Right lobe of liver (tissue), 6 donors: ENCODE measurements around the gene KIAA0513. TPM values are rescaled to one million over a fixed set of nuclear protein-coding genes. Genes with fewer than 3 reads are reported as not detected.

Experiments used
- ATAC-seq, 4 donors: fragments of 200-7000 bp; cut with Tn5 transposase; one replicate each; pipeline ENCODE4 v1.9.1; 2020; ENCODE audit warnings: mild to moderate bottlenecking in 4 of 4, moderate library complexity in 4 of 4
- DNase-seq, 3 donors: peaks; one replicate each; pipeline ENCODE4 v3.0.0-alpha.2; 2020
- H3K27ac ChIP-seq, 3 donors: fragments of 200-600 bp; one replicate each; pipeline ENCODE4 v1.8.0; 2022
- H3K27me3 ChIP-seq, 2 donors: fragments of 200-600 bp; one replicate each; pipeline ENCODE4 v1.8.0; 2022
- H3K36me3 ChIP-seq, 4 donors: fragments of 200-600 bp; sonication (generic) in 1 of 4; one replicate each; pipeline versions ENCODE4 v1.5.1 to v1.8.0; 2017 to 2022; ENCODE audit warnings: control low read depth in 1 of 4
- H3K4me1 ChIP-seq, 4 donors: fragments of 200-600 bp; sonication (generic) in 1 of 4; one replicate each; pipeline versions ENCODE4 v1.5.1 to v1.8.0; 2017 to 2022; ENCODE audit warnings: control low read depth in 1 of 4
- H3K4me3 ChIP-seq, 3 donors: fragments of 200-600 bp; one replicate each; pipeline ENCODE4 v1.8.0; 2022
- H3K9me3 ChIP-seq, 4 donors: fragments of 200-600 bp; sonication (generic) in 1 of 4; one replicate each; pipeline versions ENCODE4 v1.5.1 to v1.8.0; 2017 to 2022; ENCODE audit warnings: control low read depth in 1 of 4
- CTCF ChIP-seq, 4 donors: fragments of 200-600 bp in 3 of 4; fragments of 450-650 bp in 1 of 4; IDR thresholded peaks; one replicate each; pipeline versions ENCODE4 v1.5.1 to v1.8.0; 2016 to 2022; ENCODE audit warnings: antibody characterized with exemption in 4 of 4, mild to moderate bottlenecking in 2 of 4
- POLR2A ChIP-seq: fragments of 450-650 bp; IDR thresholded peaks from one replicate; pipeline ENCODE4 v1.6.1; 2017; ENCODE audit warnings: antibody characterized with exemption, mild to moderate bottlenecking
- WGBS: methylation state at CpG from one replicate; pipeline ENCODE4 v1.1.6; 2018; ENCODE audit warnings: low coverage, low lambda C conversion rate; ENCODE audit not compliant: insufficient coverage; ENCODE audit errors: missing lambda C conversion rate; 5-methylcytosine and 5-hydroxymethylcytosine counted together
- intact Hi-C, 2 donors: fragments of 100-400 bp; cut with DNase I; formaldehyde crosslinking; loops; one replicate each; pipeline versions ENCODE4 v1.11.2 to v1.14.1; 2022
- total RNA-seq, 6 experiments: library from RNA; depleted of rRNA in 2 of 6; stranded (reverse); fragments of >200 nt in 2 of 6; fragmentation: NEBNext Ultra II Directional in 3 of 6; extraction: Animal tissue kit (Norgen Biotek cat#: 25700) in 3 of 6; gene quantifications; one replicate each; pipeline versions ENCODE4 v1.1.0 to v1.2.4, GENCODE V29; 2016 to 2023
- donor health status: DM: no; HTN: yes; CAD: no.
- donor health status: DM: no; HTN: no; CAD: no.
- donor health status: DM: no; HTN: no; CAD: no.
- donor health status: DM: no; HTN: yes; CAD: no.
- donor health status: DM: no; HTN: yes; CAD: no.

Gene KIAA0513
- total RNA-seq, 6 experiments from 2014 or later, result 2.6 to 7.4 (median 4.7) TPM

GRCh38 chr16:85066346-85066885 is 38.8 kb downstream of the KIAA0513 start:
- WGBS, result 82% methylated on average over 6 of the region's 12 CpGs

GRCh38 chr16:85067024-85067423 is 39.4 kb downstream of the KIAA0513 start:
- Histone ChIP-seq H3K36me3 (peaks cover 0 to 3% (median 0%) of the 10 kb centered on the region in 4 donors), H3K9me3 (no peaks in the 10 kb centered on the region), H3K4me1 (no peaks in the 10 kb centered on the region), H3K27me3 (no peaks in the 10 kb centered on the region), H3K27ac (no peak overlapping the region), H3K4me3 (no peak overlapping the region)
- peak in 1 of 4 donors; percentile 13 for ATAC-seq
- intact Hi-C loops, result no loop called here
- no peak for DNase-seq
- WGBS, result 100% methylated on average over 1 of the region's 18 CpGs
- TF ChIP-seq CTCF (IDR thresholded peaks at IDR 0.05) (no peak), POLR2A (no peak)

More at GRCh38 chr16:85066346-85066885, 38.8 kb downstream of the KIAA0513 start:
- H3K9me3 ChIP-seq, result no peaks in the 10 kb centered on the region
- no peak for ATAC-seq
- H3K36me3 ChIP-seq, result peaks cover 0 to 3% (median 0%) of the 10 kb centered on the region in 4 donors
- no peak for TF ChIP-seq CTCF (IDR thresholded peaks at IDR 0.05)
- TF ChIP-seq POLR2A, result no peak
- no peak for DNase-seq
- H3K27me3 ChIP-seq, result no peaks in the 10 kb centered on the region
- H3K27ac ChIP-seq, result no peak overlapping the region
- intact Hi-C loops, result no loop called here
- H3K4me3 ChIP-seq, result no peak overlapping the region
- H3K4me1 ChIP-seq, result no peaks in the 10 kb centered on the region

- peaks cover 0 to 3% (median 0%) of the 10 kb centered on the region in 4 donors for H3K36me3 ChIP-seq
Observed at GRCh38 chr16:85067426-85067825, 39.8 kb downstream of the KIAA0513 start.

GRCh38 chr16:85068746-85069145 is 41.2 kb downstream of the KIAA0513 start:
- H3K4me3 ChIP-seq, result no peak overlapping the region
- WGBS, result 100% methylated on average over 6 of the region's 8 CpGs
- H3K27me3 ChIP-seq, result no peaks in the 10 kb centered on the region
- ATAC-seq, result no peak
- H3K4me1 ChIP-seq, result no peaks in the 10 kb centered on the region
- intact Hi-C loops, result no loop called here
- no peak overlapping the region for H3K27ac ChIP-seq
- no peak for DNase-seq
- H3K36me3 ChIP-seq, result peaks cover 0 to 3% (median 0%) of the 10 kb centered on the region in 4 donors
- no peaks in the 10 kb centered on the region for H3K9me3 ChIP-seq
- TF ChIP-seq CTCF (IDR thresholded peaks at IDR 0.05) (no peak), POLR2A (no peak)

More at GRCh38 chr16:85067426-85067825, 39.8 kb downstream of the KIAA0513 start:
- intact Hi-C loops, result no loop called here
- Histone ChIP-seq H3K4me3 (no peak overlapping the region), H3K27me3 (no peaks in the 10 kb centered on the region), H3K4me1 (no peaks in the 10 kb centered on the region), H3K27ac (no peak overlapping the region), H3K9me3 (no peaks in the 10 kb centered on the region)
- no peak for DNase-seq
- no CpG with 5 or more reads among the region's 8 CpGs for WGBS
- no peak for ATAC-seq
- TF ChIP-seq POLR2A (no peak), CTCF (IDR thresholded peaks at IDR 0.05) (no peak)
